ENCODE measurements around the gene OSBPL8.

Gene OSBPL8

DNA sequence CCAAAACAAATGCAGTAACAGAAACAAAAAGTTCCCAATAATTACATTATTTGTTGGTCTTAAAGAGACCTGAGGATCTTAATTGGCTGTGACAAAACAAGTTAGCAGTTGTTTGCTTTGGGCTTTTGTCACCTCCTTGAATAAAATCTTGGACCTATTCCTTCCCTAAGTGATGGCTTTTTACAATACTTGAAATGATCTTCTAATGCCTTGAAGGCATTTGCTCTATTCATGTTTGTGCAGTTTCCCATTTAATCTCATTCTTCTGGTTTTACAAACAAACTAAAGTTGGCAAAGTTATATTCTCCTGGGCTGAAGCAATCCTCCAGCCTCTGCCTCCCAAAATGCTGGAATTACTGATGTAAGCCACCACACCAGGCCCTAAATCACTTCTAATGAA, 98.8 kb downstream of the OSBPL8 start:
- no peak for DNase-seq

- no peak for DNase-seq
Observed at GRCh38 chr12:76457818-76458217, 101.8 kb downstream of the OSBPL8 start.

GRCh38 chr12:76457010-76457409, 102.6 kb downstream of the OSBPL8 start:
- no peak for DNase-seq

GRCh38 chr12:76455582-76456345, 103.8 kb downstream of the OSBPL8 start:
- DNase-seq: no peak

DNA sequence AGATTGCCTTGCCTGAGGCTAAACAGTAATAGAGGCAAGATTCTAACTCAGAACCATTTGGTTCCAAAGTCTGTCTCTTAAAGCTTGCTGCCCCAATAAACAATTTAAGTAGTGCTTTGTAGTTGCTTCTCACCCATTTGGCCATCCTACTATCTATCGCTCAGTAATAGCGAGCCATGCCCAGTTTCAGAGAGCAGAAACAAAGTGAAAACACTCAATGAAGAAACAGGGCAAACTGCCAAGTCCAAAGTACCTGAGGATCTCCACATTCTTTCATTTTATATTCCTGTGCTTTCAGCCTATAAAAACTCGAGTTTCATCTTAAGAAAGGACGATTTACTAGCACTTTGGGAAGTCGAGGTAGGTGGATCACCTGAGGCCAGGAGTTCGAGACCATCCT, 108.0 kb downstream of the OSBPL8 start:
- DNase-seq: no peak

GRCh38 chr12:76450690-76451089, 108.9 kb downstream of the OSBPL8 start:
- no peak for DNase-seq

GRCh38 chr12:76449993-76450392, 109.6 kb downstream of the OSBPL8 start:
- no peak for DNase-seq

DNA sequence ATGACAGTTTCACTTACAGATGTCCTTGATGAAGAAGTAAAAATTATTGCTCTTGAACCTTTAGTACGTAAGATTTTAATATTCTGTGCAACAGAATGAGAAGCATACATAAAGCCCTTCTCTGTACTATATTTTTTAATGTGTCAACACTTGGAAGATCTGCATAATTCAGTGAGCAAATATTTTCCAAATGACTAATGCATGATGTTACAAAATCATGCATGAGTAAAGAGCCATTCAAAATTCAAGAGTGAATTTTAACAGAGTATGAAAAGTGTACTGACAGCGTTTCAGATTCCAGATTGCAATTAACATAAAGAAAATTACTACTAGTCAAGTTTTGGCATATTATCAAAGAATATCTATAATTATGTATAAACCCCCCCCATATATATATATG, 110.0 kb downstream of the OSBPL8 start:
- DNase-seq: no peak

DNA sequence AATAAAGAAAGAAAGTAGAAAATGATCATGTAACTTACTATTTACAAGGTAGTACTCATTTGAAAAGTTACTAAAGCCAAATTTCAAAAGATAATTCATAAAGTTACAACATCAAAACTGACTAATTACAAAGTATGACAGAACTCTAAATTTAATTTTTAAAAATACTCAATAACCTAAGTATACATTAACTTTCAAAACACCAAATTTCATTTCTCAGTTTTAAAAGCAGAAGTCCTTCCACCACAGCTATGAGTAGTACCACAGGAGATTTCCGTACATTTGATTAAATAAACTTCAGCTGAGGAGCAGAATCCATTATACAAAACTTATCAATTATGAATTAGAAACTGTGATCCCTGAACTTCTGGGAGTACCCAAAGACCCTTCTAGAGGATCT, 110.6 kb downstream of the OSBPL8 start:
- no peak for DNase-seq

- no peak for DNase-seq
Observed at GRCh38 chr12:76446090-76446489, 113.5 kb downstream of the OSBPL8 start.

DNA sequence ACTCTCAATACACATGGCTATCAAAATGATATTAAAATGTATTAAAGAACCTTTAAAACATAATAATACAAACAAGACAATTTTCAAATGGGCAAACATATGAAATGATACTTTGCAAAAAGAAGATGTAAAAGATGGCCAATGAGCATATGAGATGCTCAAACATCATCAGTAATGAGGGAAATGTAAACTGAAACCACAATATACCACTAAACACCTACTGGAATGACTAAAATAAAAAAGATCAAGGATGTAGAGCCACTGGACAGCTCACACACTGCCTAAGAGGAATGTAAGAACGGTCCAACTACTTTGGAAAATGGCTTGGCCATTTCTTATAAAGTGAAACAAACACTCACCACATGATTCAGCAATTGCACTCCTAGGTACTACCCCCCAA, 114.1 kb downstream of the OSBPL8 start:
- DNase-seq: no peak

DNA sequence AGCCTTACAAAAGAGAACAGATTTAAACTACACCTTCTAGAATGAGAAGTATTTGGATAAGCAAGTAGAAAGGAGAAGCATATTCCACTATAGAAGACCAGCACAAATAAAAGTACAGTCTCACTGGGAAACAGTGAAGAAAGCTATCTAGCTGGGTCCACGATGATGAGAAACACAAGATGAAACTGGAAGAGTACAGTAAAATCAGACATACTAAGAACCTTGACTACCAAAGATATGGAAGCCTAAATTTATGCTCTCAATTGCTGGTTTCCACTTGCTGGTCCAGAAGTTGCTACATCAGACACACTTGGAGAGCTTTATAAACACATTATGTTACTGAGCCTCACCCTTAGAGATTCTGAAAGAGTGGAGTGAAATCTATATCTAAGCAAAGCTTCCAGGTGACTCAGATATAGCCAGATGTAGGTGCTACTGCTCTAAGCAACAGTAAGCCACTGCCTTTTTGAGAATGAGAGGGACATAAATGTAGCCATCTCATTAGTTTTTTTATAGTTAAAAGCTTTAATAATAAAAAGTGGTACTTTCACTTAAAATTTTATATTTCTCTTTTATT, 115.1 kb downstream of the OSBPL8 start:
- DNase-seq: no peak

GRCh38 chr12:76441016-76441415, 118.6 kb downstream of the OSBPL8 start:
- DNase-seq: no peak

DNA sequence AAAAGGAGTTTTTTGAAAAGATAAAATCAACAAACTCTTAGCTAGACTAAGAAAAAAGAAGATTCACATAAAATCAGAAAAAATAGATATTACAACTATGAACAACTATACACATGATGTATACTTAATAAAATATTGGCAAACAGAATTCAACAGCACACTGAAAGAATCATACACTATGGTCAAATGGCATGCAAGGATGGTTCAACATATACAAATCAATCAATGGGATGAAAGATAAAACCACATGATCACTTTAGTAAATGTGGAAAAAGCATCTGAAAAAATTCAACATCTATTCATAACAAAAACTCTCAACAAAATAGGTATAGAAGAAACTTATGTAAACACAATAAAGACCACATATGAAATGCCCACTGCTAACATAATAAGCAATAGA, 126.8 kb downstream of the OSBPL8 start:
- no peak for DNase-seq

- no peak for DNase-seq
Observed at GRCh38 chr12:76428117-76428516, 131.5 kb downstream of the OSBPL8 start.

GRCh38 chr12:76426160-76426559, 133.4 kb downstream of the OSBPL8 start:
- no peak for DNase-seq

GRCh38 chr12:76424941-76425340, 134.6 kb downstream of the OSBPL8 start:
- no peak for DNase-seq

GRCh38 chr12:76422543-76423438, 136.8 kb downstream of the OSBPL8 start:
- no peak for DNase-seq

DNA sequence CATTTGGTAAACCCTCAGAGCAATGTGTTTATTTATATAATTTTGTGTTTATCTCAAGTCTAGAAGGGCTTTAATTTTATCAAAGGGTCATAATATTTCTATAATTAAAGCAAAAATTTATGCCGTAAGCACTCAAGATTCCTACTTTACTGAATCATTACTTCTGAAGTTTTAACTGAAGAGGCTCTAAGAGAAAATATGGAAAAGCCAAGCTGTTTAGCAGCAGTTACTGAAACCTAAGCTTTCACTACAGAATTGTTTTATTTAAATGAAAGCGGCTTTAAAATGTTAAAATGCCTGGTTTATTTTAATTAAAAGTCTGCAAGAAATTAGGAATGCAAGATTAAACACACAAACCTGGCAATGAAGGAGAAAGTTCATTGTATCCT, 137.4 kb downstream of the OSBPL8 start:
- DNase-seq: no peak

GRCh38 chr12:76421046-76421445, 138.5 kb downstream of the OSBPL8 start:
- DNase-seq: no peak

- no peak for DNase-seq
Observed at GRCh38 chr12:76420222-76420621, 139.3 kb downstream of the OSBPL8 start.

DNA sequence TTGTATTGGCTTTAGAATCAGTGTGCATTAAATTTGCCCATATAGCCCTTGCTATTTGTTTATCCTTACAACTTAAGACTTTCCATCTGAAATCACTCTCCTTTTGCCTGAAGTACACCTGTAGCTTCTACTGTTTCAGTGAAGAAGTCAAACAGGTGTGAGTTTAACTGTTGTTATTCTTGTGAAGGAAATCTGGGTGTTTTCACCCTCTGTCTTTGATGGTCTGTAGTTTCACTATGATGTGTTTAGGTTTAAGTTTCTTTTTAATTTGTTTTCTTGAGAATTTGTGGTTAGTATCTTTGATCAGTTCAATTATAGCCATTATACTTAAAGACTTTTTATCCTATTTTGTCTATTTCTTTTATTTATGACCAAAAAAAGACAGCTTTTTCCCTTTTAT, 142.5 kb downstream of the OSBPL8 start:
- DNase-seq: no peak

- DNase-seq: no peak
Observed at GRCh38 chr12:76413121-76413520, 146.4 kb downstream of the OSBPL8 start.

DNA sequence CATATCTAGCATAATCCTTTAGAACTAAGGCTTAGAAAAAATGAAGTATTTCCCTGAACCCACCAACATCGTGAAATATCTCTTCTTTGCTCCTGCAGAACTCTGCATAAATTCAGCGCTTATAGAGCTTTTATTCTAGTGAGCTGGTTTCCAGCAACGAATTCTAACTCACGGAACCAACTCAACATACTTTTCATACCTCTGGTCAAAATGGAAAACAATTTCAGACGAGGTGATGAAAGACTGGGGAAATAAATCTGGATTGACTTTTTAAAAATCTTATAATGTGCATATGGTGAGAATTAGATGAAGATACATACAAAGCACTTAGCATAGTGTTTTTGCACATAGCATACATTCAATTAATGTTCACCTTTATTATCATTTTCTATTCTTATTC, 148.8 kb downstream of the OSBPL8 start:
- no peak for DNase-seq
